ENCODE results near the gene NTRK1.
"Not testable (repeated sequence)": the region's sequence is repeated elsewhere in the genome, so short reads cannot be mapped to it uniquely, and the experiment has no call there.

Gene NTRK1

GRCh38 chr1:156924478-156925153 lies 64.0 kb downstream of the NTRK1 start:
- no peak overlapping the region for H3K4me3 ChIP-seq (replicated peaks in 1 of 2; ENCODE audit: low read depth in 2 of 2, low read length in 2 of 2)
- no peak for DNase-seq (ENCODE audit: low read depth in 2 of 2)
- no peak for TF ChIP-seq CTCF (IDR thresholded peaks at IDR 0.05; ENCODE audit: low read depth, low read length)

GRCh38 chr1:156925154-156926010 lies 64.7 kb downstream of the NTRK1 start:
- TF ChIP-seq CTCF (IDR thresholded peaks at IDR 0.05; ENCODE audit: low read depth, low read length), result no peak
- H3K4me3 ChIP-seq (replicated peaks in 1 of 2; ENCODE audit: low read depth in 2 of 2, low read length in 2 of 2), result no peak overlapping the region
- DNase-seq (ENCODE audit: low read depth in 2 of 2), result no peak

DNA sequence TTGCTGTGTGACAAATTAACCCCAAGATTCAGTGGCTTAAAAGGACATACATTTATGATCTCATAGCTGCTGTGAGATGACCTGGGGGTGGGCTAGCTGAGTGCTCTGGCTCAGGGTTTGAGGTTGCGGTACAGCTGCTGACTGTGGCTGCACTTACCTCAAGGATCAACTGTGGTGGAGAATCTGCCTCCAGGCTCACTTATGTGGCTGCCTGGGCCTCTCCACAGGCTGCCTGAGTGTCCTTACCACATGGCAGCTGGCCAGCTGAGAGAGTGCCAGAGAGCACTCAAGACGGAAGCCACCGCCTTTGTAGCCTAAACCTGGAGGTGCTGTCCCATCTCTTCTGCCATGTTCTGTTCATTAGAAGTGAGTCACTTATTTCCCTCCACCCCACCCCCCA lies 65.5 kb downstream of the NTRK1 start:
- TF ChIP-seq CTCF (IDR thresholded peaks at IDR 0.05; ENCODE audit: low read depth, low read length), result no peak
- H3K4me3 ChIP-seq (replicated peaks in 1 of 2; ENCODE audit: low read depth in 2 of 2, low read length in 2 of 2), result no peak overlapping the region
- peak; percentile 51 to 62 for DNase-seq (ENCODE audit: low read depth in 2 of 2)

DNA sequence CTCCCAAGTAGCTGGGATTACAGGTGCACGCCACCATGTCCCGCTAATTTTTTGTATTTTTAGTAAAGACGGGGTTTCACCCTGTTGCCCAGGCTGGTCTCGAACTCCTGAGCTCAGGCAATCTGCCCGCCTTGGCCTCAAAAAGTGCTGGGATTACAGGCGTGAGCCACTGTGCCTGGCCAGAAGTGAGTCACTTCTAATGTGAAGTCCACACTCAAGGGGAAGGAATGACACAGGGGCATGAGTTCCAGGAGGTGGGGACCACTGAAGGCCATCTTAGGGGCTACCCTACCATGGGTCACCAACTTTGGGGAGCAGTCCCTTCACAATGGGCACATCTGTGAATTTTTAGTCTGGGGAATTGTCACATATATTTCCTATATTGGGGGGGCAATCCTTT lies 66.0 kb downstream of the NTRK1 start:
- peak in 1 of 2 donors; percentile 39 for DNase-seq (ENCODE audit: low read depth in 2 of 2)
- not testable (repeated sequence) for H3K4me3 ChIP-seq (replicated peaks in 1 of 2; ENCODE audit: low read depth in 2 of 2, low read length in 2 of 2)

DNA sequence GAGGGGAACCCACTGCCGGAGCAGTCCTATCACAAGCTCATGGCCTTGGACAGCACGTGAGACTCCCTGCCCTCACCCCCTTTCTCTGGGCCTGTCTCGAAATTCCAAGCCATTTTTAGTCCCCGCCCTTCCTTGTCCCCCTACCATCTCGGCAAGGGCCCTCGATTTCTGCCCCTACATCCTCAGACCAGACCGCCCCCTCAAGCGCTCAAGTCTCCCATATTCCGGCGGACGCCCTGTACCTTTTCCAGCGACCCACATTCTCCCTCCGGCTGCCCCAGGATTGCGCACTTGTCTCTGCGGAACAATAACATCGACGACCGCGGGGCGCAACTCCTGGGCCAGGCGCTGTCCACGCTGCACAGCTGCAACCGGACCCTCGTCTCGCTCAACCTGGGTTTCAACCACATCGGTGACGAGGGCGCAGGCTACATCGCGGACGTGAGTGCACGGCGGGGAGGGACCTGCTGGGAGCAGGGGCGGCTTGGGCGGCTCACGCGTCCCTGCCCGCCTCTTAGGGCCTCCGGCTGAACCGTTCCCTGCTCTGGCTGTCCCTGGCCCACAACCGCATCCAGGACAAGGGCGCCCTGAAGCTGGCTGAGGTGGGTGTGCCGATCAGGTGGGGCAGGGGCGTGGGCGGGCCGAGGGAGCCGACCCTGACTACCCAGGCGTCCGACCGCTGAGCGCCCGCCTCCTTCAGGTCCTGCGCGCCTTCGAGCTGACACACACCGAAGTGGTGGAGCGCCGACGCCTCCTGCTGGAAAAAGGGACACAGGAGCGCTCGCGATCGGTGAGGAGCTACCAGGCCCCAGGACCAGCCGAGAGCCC lies 66.8 kb downstream of the NTRK1 start:
- TF ChIP-seq CTCF (IDR thresholded peaks at IDR 0.05; ENCODE audit: low read depth, low read length), result peak; percentile 81
- peak overlapping the region; percentile 26 to 44 for H3K4me3 ChIP-seq (replicated peaks in 1 of 2; ENCODE audit: low read depth in 2 of 2, low read length in 2 of 2)
- DNase-seq (ENCODE audit: low read depth in 2 of 2), result peak; percentile 72 to 80

GRCh38 chr1:156928043-156928602 lies 67.5 kb downstream of the NTRK1 start:
- H3K4me3 ChIP-seq (replicated peaks in 1 of 2; ENCODE audit: low read depth in 2 of 2, low read length in 2 of 2), result no peak overlapping the region
- no peak for DNase-seq (ENCODE audit: low read depth in 2 of 2)
- no peak for TF ChIP-seq CTCF (IDR thresholded peaks at IDR 0.05; ENCODE audit: low read depth, low read length)

Measured in cardiac fibroblast (primary cell).